CD4-positive, alpha-beta T cell treated with Interferon alpha-2 for 1 hour (primary cell): ENCODE data around the gene AFF4.
"Not testable (repeated sequence)": the region's sequence is repeated elsewhere in the genome, so short reads cannot be mapped to it uniquely, and the experiment has no call there.

Source experiments
- DNase-seq, 2 donors: peaks; one replicate each; pipeline ENCODE4 v3.0.0-alpha.2; 2020 to 2022

Gene AFF4

GRCh38 chr5:132887283-132887682 lies 76.2 kb downstream of the AFF4 start:
- no peak for DNase-seq

GRCh38 chr5:132886064-132886823 lies 77.2 kb downstream of the AFF4 start:
- DNase-seq, result no peak

- DNase-seq, result no peak
These were observed 78.9 kb downstream of the AFF4 start for GRCh38 chr5:132884548-132884947.

GRCh38 chr5:132883261-132883834 lies 80.1 kb downstream of the AFF4 start:
- DNase-seq, result peak; percentile 49 to 50

- DNase-seq, result no peak
These were observed 85.5 kb downstream of the AFF4 start for GRCh38 chr5:132877938-132878337.

GRCh38 chr5:132877466-132877865 lies 86.0 kb downstream of the AFF4 start:
- no peak for DNase-seq

GRCh38 chr5:132876020-132876759 lies 87.2 kb downstream of the AFF4 start:
- DNase-seq, result no peak

GRCh38 chr5:132873930-132874271 lies 89.5 kb downstream of the AFF4 start:
- no peak for DNase-seq

- DNase-seq, result no peak
These were observed 90.1 kb downstream of the AFF4 start, which contains the start of gene LEAP2 for GRCh38 chr5:132873119-132873929. Gene LEAP2, plus strand, starts transcription at chr5:132873668. Its CDS starts 27 bp downstream, at chr5:132873695.

- no peak for DNase-seq
These were observed 90.7 kb downstream of the AFF4 start for GRCh38 chr5:132872788-132873118.

GRCh38 chr5:132871459-132872284 lies 91.8 kb downstream of the AFF4 start:
- DNase-seq, result no peak

GRCh38 chr5:132870801-132871200 lies 92.6 kb downstream of the AFF4 start:
- DNase-seq, result no peak

- DNase-seq, result no peak
These were observed 94.7 kb downstream of the AFF4 start for GRCh38 chr5:132868754-132869153.

GRCh38 chr5:132867046-132867451 lies 96.4 kb downstream of the AFF4 start:
- DNase-seq, result no peak

GRCh38 chr5:132866342-132867045 lies 96.9 kb downstream of the AFF4 start, which contains the start of the genes GDF9 and UQCRQ:
Gene GDF9, minus strand, starts transcription at chr5:132866469. Its CDS starts 1,936 bp downstream, at chr5:132864533.
Gene UQCRQ, plus strand, starts transcription at chr5:132866642. Its CDS starts 240 bp downstream, at chr5:132866882.
- DNase-seq, result peak; percentile 97 to 98

- no peak for DNase-seq
These were observed 97.6 kb downstream of the AFF4 start for GRCh38 chr5:132865668-132866341.

GRCh38 chr5:132860742-132861141 lies 102.7 kb downstream of the AFF4 start:
- no peak for DNase-seq

GRCh38 chr5:132859889-132860437 lies 103.5 kb downstream of the AFF4 start:
- no peak for DNase-seq

- DNase-seq, result no peak
These were observed 107.4 kb downstream of the AFF4 start for GRCh38 chr5:132856011-132856410.

GRCh38 chr5:132854992-132855391 lies 108.4 kb downstream of the AFF4 start:
- DNase-seq, result not testable (repeated sequence)
